ENCODE data around the gene SETBP1.

SETBP1 gene

GRCh38 chr18:44918142-44918476, 237.4 kb downstream of the SETBP1 start:
- H3K79me2 ChIP-seq (ENCODE audit: insufficient read depth, low read length) = no peaks in the 10 kb centered on the region
- H4K20me1 ChIP-seq (ENCODE audit: insufficient read depth, low read length) = no peaks in the 10 kb centered on the region
- H3K27ac ChIP-seq (ENCODE audit: low read depth, low read length, poor library complexity, severe bottlenecking) = no peak overlapping the region
- no peaks in the 10 kb centered on the region for H3K9me3 ChIP-seq (ENCODE audit: low read length)
- H3K27me3 ChIP-seq (ENCODE audit: insufficient read depth, low read length) = no peaks in the 10 kb centered on the region
- H2AFZ ChIP-seq (ENCODE audit: low read length) = no peak overlapping the region
- TF ChIP-seq EZH2 (IDR thresholded peaks at IDR 0.05; ENCODE audit: borderline replicate concordance, low read length) = no peak
- TF ChIP-seq, protein P1, sequence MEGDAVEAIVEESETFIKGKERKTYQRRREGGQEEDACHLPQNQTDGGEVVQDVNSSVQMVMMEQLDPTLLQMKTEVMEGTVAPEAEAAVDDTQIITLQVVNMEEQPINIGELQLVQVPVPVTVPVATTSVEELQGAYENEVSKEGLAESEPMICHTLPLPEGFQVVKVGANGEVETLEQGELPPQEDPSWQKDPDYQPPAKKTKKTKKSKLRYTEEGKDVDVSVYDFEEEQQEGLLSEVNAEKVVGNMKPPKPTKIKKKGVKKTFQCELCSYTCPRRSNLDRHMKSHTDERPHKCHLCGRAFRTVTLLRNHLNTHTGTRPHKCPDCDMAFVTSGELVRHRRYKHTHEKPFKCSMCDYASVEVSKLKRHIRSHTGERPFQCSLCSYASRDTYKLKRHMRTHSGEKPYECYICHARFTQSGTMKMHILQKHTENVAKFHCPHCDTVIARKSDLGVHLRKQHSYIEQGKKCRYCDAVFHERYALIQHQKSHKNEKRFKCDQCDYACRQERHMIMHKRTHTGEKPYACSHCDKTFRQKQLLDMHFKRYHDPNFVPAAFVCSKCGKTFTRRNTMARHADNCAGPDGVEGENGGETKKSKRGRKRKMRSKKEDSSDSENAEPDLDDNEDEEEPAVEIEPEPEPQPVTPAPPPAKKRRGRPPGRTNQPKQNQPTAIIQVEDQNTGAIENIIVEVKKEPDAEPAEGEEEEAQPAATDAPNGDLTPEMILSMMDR (IDR thresholded peaks at IDR 0.05; ENCODE audit: low read length) = no peak
- H3K9ac ChIP-seq (ENCODE audit: low read length) = no peak overlapping the region
- no peaks in the 10 kb centered on the region for H3K36me3 ChIP-seq (ENCODE audit: insufficient read depth, low read length)
- no peak overlapping the region for H3K4me3 ChIP-seq (ENCODE audit: low read depth, low read length, poor library complexity, severe bottlenecking)
- H3K4me1 ChIP-seq (ENCODE audit: insufficient read depth, low read length, severe bottlenecking) = no peaks in the 10 kb centered on the region
- H3K4me2 ChIP-seq (ENCODE audit: low read length) = no peak overlapping the region
- H3K9me2 ChIP-seq (ENCODE audit: low read depth, low read length) = no peaks in the 10 kb centered on the region
- no peaks in the 10 kb centered on the region for H3F3A ChIP-seq (ENCODE audit: insufficient read depth, low read length)

DNA sequence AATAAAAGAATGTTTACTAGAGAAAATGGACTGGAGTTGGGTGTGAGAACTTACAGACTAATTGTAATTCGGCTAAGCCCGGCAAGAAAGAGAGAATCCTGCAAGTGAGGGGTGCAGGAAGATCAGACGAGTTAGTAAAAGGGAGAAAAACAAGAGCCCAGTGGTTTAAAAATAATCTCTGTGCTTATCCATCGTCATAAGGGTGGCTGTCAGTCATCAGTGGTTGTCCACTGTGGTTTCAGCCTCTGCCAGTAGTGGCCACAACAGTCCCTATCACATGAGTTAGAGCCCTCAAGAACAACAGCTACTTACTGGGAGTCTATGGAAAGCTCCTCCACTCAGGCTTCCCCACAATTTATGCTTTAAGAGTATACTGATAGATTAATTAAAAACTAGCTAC, 239.8 kb downstream of the SETBP1 start:
- H3K79me2 ChIP-seq (ENCODE audit: insufficient read depth, low read length) = no peaks in the 10 kb centered on the region
- no peaks in the 10 kb centered on the region for H3F3A ChIP-seq (ENCODE audit: insufficient read depth, low read length)
- H3K27ac ChIP-seq (ENCODE audit: low read depth, low read length, poor library complexity, severe bottlenecking) = no peak overlapping the region
- H4K20me1 ChIP-seq (ENCODE audit: insufficient read depth, low read length) = no peaks in the 10 kb centered on the region
- no peaks in the 10 kb centered on the region for H3K4me1 ChIP-seq (ENCODE audit: insufficient read depth, low read length, severe bottlenecking)
- no peaks in the 10 kb centered on the region for H3K9me2 ChIP-seq (ENCODE audit: low read depth, low read length)
- no peaks in the 10 kb centered on the region for H3K9me3 ChIP-seq (ENCODE audit: low read length)
- no peak overlapping the region for H3K4me2 ChIP-seq (ENCODE audit: low read length)
- no peak overlapping the region for H3K4me3 ChIP-seq (ENCODE audit: low read depth, low read length, poor library complexity, severe bottlenecking)
- H3K9ac ChIP-seq (ENCODE audit: low read length) = no peak overlapping the region
- H3K27me3 ChIP-seq (ENCODE audit: insufficient read depth, low read length) = no peaks in the 10 kb centered on the region
- H3K36me3 ChIP-seq (ENCODE audit: insufficient read depth, low read length) = no peaks in the 10 kb centered on the region
- H2AFZ ChIP-seq (ENCODE audit: low read length) = no peak overlapping the region
- TF ChIP-seq, protein P1 (IDR thresholded peaks at IDR 0.05; ENCODE audit: low read length) = no peak
- no peak for TF ChIP-seq EZH2 (IDR thresholded peaks at IDR 0.05; ENCODE audit: borderline replicate concordance, low read length)

DNA sequence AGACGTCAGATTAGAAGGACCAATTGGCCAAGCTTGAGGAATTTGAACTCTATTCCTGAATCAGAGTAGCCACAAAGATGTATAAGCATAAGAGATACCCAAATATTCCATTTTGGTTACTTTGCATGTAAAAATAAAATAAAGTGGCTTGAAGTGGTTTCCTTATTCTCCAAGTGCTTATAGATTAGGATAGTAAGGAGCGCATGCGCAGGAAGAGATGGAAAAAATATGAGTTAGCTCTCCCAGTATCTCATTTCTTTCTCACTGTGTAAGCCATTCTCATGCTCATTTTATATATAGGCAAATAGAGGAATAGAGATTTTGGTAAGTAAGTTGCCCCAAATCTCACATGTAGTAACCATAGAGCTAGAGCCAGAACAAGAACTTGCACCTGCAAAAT, 241.3 kb downstream of the SETBP1 start:
- Histone ChIP-seq H3K4me2 (ENCODE audit: low read length) (no peak overlapping the region), H3K27ac (ENCODE audit: low read depth, low read length, poor library complexity, severe bottlenecking) (no peak overlapping the region), H3F3A (ENCODE audit: insufficient read depth, low read length) (no peaks in the 10 kb centered on the region), H3K9me2 (ENCODE audit: low read depth, low read length) (no peaks in the 10 kb centered on the region), H3K36me3 (ENCODE audit: insufficient read depth, low read length) (no peaks in the 10 kb centered on the region), H3K9ac (ENCODE audit: low read length) (no peak overlapping the region), H3K4me3 (ENCODE audit: low read depth, low read length, poor library complexity, severe bottlenecking) (no peak overlapping the region), H2AFZ (ENCODE audit: low read length) (no peak overlapping the region), H3K9me3 (ENCODE audit: low read length) (no peaks in the 10 kb centered on the region), H3K27me3 (ENCODE audit: insufficient read depth, low read length) (no peaks in the 10 kb centered on the region), H3K4me1 (ENCODE audit: insufficient read depth, low read length, severe bottlenecking) (no peaks in the 10 kb centered on the region), H4K20me1 (ENCODE audit: insufficient read depth, low read length) (no peaks in the 10 kb centered on the region), H3K79me2 (ENCODE audit: insufficient read depth, low read length) (no peaks in the 10 kb centered on the region)
- TF ChIP-seq, protein P1 (IDR thresholded peaks at IDR 0.05; ENCODE audit: low read length) = no peak
- TF ChIP-seq EZH2 (IDR thresholded peaks at IDR 0.05; ENCODE audit: borderline replicate concordance, low read length) = no peak
